ENCODE measurements around the gene HOXA2.

The HOXA2 gene

GRCh38 chr7:27106181-27106900 is 3.9 kb upstream of the HOXA2 start:
- no peak for TF ChIP-seq ZNF274 (IDR thresholded peaks at IDR 0.05; ENCODE audit: low read depth, low read length)
- H3K4me3 ChIP-seq (ENCODE audit: low read length): no peak overlapping the region

DNA sequence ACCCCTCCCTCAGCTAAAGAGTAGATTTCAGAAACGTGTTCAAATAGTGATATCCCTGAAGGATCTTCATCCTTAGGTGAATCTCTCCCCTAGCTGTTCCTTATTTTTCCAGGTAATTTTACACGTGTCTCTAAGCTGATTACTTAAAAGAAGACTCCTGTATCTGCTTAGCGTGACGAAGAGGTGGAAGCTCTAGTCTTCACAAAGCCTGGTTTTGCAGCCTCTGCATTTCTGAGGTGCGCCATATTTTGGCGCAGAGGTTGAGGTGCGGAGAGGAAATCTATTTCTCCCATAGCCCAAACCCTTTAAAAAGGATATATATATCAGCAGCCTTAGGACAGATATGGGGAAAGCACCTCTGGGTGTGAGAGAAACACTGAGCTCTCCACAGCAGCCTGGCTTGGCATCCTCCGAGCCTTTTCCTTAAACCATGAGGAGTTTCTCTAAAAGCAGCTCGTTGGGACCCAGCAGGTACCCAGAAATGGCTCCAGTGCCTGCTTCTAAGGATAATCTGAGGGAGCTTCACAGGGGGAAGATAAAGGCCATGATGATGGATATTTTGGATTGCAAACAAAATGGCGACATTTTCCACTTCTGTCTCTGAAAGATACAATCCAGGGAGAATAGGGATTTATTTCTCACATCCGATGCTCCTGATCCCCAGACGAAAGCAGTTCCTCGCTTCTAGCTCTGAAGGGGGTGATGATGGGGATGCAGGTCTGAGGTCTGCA is 3.0 kb upstream of the HOXA2 start:
- no peak overlapping the region for H3K4me3 ChIP-seq (ENCODE audit: low read length)
- no peak for TF ChIP-seq ZNF274 (IDR thresholded peaks at IDR 0.05; ENCODE audit: low read depth, low read length)

- no peak for TF ChIP-seq ZNF274 (IDR thresholded peaks at IDR 0.05; ENCODE audit: low read depth, low read length)
- H3K4me3 ChIP-seq (ENCODE audit: low read length): no peak overlapping the region
Observed at GRCh38 chr7:27104341-27105058, 2.0 kb upstream of the HOXA2 start.

GRCh38 chr7:27103489-27104226 is 1.2 kb upstream of the HOXA2 start:
- no peak overlapping the region for H3K4me3 ChIP-seq (ENCODE audit: low read length)
- TF ChIP-seq ZNF274 (IDR thresholded peaks at IDR 0.05; ENCODE audit: low read depth, low read length): no peak

- no peak overlapping the region for H3K4me3 ChIP-seq (ENCODE audit: low read length)
- no peak for TF ChIP-seq ZNF274 (IDR thresholded peaks at IDR 0.05; ENCODE audit: low read depth, low read length)
Observed at GRCh38 chr7:27101957-27102580, 414 bp downstream of the HOXA2 start.

DNA sequence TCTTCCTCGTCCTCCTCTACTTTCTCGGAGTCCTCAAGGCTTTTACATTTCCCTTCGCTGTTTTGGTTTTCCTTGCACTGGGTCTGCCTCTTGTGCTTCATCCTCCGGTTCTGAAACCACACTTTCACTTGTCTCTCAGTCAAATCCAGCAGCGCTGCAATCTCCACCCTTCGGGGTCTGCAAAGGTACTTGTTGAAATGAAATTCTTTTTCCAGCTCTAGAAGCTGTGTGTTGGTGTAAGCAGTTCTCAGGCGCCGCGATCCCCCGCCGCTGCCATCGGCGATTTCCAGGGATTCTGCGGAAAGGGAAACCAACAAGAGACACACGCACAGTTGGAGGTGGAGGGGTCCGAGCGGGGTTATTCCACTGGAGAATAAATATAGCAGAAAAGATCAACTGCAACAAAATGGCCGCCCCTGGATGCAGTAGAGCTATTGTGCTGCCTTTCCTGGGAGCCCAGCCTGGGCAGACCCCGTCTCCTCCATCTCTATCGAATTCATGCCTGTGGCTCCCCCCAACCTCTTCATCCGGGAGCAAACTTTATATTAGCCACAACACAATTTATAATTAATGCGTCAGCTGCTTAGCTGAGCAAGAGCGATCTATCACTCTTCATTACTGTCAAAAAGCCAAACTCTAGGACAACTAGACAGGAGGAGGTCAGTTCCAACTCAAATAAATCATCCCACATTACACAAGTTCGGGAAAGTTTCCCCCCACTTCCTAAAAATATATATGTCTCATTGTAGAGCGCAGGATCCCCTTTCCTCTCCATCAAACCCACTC is 1.1 kb downstream of the HOXA2 start:
- no peak for TF ChIP-seq ZNF274 (IDR thresholded peaks at IDR 0.05; ENCODE audit: low read depth, low read length)
- H3K4me3 ChIP-seq (ENCODE audit: low read length): no peak overlapping the region

DNA sequence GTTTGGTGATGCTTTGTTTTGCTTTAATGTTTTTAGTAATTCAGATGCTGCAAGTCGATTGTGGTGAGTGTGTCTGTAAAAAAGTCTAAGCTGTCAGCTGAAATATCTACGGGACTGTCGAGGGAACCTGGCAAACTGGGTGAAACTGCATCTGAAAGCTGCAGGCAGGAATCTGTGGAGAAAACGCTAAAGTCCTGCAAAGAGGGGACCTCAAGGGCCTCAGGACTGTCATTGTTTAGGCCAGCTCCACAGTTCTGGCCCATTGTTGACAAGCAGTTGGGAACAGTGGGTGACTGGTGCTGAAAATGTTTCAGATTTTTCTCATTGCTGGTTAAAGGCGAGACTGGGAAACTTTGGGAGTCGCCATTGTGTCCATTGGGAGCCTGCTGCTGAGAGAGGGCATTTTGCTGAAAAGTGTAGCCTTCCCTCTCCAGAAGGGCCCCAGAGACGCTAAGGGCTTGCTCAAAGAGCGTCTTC is 1.8 kb downstream of the HOXA2 start:
- no peak for TF ChIP-seq ZNF274 (IDR thresholded peaks at IDR 0.05; ENCODE audit: low read depth, low read length)
- H3K4me3 ChIP-seq (ENCODE audit: low read length): no peak overlapping the region

- no peak for TF ChIP-seq ZNF274 (IDR thresholded peaks at IDR 0.05; ENCODE audit: low read depth, low read length)
- H3K4me3 ChIP-seq (ENCODE audit: low read length): no peak overlapping the region
Observed at GRCh38 chr7:27099453-27100370, 2.8 kb downstream of the HOXA2 start.

DNA sequence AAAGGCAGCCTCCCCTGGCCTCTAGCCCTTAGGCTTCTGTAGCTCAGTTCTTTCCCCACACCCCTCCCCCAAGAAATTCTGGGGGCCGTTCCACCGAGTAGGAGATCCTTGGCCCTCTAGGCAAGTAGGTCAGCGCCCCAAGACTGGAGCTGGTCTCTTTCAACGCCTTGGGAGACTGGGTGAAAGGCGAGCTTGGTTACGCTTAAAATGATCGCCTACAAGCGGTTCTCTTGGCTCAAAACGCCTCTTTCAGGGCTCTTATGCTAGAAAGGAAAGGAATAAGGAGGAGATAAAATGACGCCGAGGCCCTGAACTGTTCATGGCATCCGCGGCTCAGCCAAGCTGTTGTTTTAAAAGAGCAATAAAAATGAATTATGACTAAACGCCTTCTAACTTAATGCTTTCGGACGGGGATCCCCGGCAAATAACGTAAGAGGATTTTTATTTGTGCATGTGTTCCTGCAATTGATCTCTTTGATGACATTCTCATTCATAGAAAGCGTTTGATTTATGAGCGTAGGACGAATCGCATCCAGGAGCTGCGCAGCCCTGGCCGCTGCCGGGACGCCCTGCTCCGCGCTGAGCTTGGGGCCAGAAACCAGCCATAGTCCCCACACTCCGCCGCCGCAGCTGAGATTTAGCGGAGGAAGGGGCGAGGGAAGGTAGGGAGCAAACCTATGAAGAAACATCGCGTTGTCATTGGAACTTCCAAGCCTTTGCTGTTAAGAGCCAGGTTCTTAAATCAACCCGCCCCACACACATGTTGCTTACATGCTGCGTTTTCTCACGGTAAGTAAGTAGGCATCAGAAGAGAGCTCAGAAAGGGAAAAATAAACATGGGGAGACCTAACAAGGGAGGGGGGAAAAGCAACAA is 3.7 kb downstream of the HOXA2 start:
- TF ChIP-seq ZNF274 (IDR thresholded peaks at IDR 0.05; ENCODE audit: low read depth, low read length): no peak
- H3K4me3 ChIP-seq (ENCODE audit: low read length): no peak overlapping the region

- H3K4me3 ChIP-seq (ENCODE audit: low read length): no peak overlapping the region; the same call in 1 of the 2 replicates
- no peak for TF ChIP-seq ZNF274 (IDR thresholded peaks at IDR 0.05; ENCODE audit: low read depth, low read length)
Observed at GRCh38 chr7:27097686-27098577, 4.6 kb downstream of the HOXA2 start.
